GM19397 (cell line): ENCODE measurements around the gene L3MBTL1.

Experiments used
- ATAC-seq: cut with Tn5 transposase; IDR thresholded peaks from one replicate; pipeline ENCODE4 v1.9.1; 2021; ENCODE audit warnings: mild to moderate bottlenecking, moderate library complexity; ENCODE audit not compliant: unreplicated experiment

Gene L3MBTL1

GRCh38 chr20:43558412-43559146, 51.1 kb downstream of the L3MBTL1 start, which contains the start of gene SGK2:
TSS of gene SGK2 (plus strand) at chr20:43559027. CDS start at chr20:43566496, 7,469 bp downstream.
- no peak for ATAC-seq

GRCh38 chr20:43559147-43559987, 51.9 kb downstream of the L3MBTL1 start:
- no peak for ATAC-seq

- ATAC-seq = no peak
These were observed 53.5 kb downstream of the L3MBTL1 start for GRCh38 chr20:43560974-43561373.

GRCh38 chr20:43563429-43563828, 55.9 kb downstream of the L3MBTL1 start:
- no peak for ATAC-seq

- no peak for ATAC-seq
These were observed 56.5 kb downstream of the L3MBTL1 start for GRCh38 chr20:43563991-43564390.

GRCh38 chr20:43564455-43564854, 57.0 kb downstream of the L3MBTL1 start:
- ATAC-seq = no peak

- ATAC-seq = no peak
These were observed 57.7 kb downstream of the L3MBTL1 start for GRCh38 chr20:43564993-43565757.

- ATAC-seq = no peak
These were observed 58.2 kb downstream of the L3MBTL1 start for GRCh38 chr20:43565758-43566104.

GRCh38 chr20:43567477-43567876, 60.0 kb downstream of the L3MBTL1 start:
- ATAC-seq = no peak

- no peak for ATAC-seq
These were observed 61.2 kb downstream of the L3MBTL1 start for GRCh38 chr20:43568706-43569105.

- no peak for ATAC-seq
These were observed 61.8 kb downstream of the L3MBTL1 start for GRCh38 chr20:43569282-43569681.

- no peak for ATAC-seq
These were observed 63.0 kb downstream of the L3MBTL1 start for GRCh38 chr20:43570496-43570895.

GRCh38 chr20:43571310-43571709, 63.8 kb downstream of the L3MBTL1 start:
- no peak for ATAC-seq

GRCh38 chr20:43571771-43572170, 64.3 kb downstream of the L3MBTL1 start:
- no peak for ATAC-seq

- no peak for ATAC-seq
These were observed 65.4 kb downstream of the L3MBTL1 start for GRCh38 chr20:43572891-43573290.

- ATAC-seq = no peak
These were observed 68.6 kb downstream of the L3MBTL1 start for GRCh38 chr20:43576108-43576507.

GRCh38 chr20:43579861-43580793, 72.6 kb downstream of the L3MBTL1 start:
- ATAC-seq = no peak

GRCh38 chr20:43583133-43583864, 75.8 kb downstream of the L3MBTL1 start:
- no peak for ATAC-seq

GRCh38 chr20:43583982-43584432, 76.5 kb downstream of the L3MBTL1 start:
- ATAC-seq = no peak
